ENCODE results near the gene DDHD1.
"Not testable (repeated sequence)": the region's sequence is repeated elsewhere in the genome, so short reads cannot be mapped to it uniquely, and the experiment has no call there.

The DDHD1 gene

GRCh38 chr14:53103636-53104340, 49.3 kb downstream of the DDHD1 start:
- DNase-seq: no peak

- DNase-seq: no peak
These were observed 59.9 kb downstream of the DDHD1 start for GRCh38 chr14:53093206-53093605.

- no peak for DNase-seq
These were observed 62.3 kb downstream of the DDHD1 start for GRCh38 chr14:53090853-53091252.

- DNase-seq: not testable (repeated sequence)
These were observed 68.2 kb downstream of the DDHD1 start for GRCh38 chr14:53084954-53085353.

GRCh38 chr14:53064475-53064874, 88.6 kb downstream of the DDHD1 start:
- DNase-seq: no peak

- no peak for DNase-seq
These were observed 90.3 kb downstream of the DDHD1 start for GRCh38 chr14:53062856-53063255.

- DNase-seq: no peak
These were observed 93.1 kb downstream of the DDHD1 start for GRCh38 chr14:53060046-53060445.

- peak in 1 of 2 experiments; percentile 32 for DNase-seq
These were observed 98.1 kb downstream of the DDHD1 start for GRCh38 chr14:53055003-53055402.

GRCh38 chr14:53054457-53054856, 98.7 kb downstream of the DDHD1 start:
- DNase-seq: no peak

GRCh38 chr14:53048631-53049030, 104.5 kb downstream of the DDHD1 start:
- no peak for DNase-seq

GRCh38 chr14:53047307-53048069, 105.6 kb downstream of the DDHD1 start:
- DNase-seq: no peak

GRCh38 chr14:53044486-53044885, 108.6 kb downstream of the DDHD1 start:
- no peak for DNase-seq

GRCh38 chr14:53043027-53043581, 110.0 kb downstream of the DDHD1 start:
- no peak for DNase-seq

GRCh38 chr14:53042480-53042879, 110.6 kb downstream of the DDHD1 start:
- no peak for DNase-seq

- DNase-seq: no peak
These were observed 112.1 kb downstream of the DDHD1 start for GRCh38 chr14:53041067-53041466.

GRCh38 chr14:53038629-53039028, 114.5 kb downstream of the DDHD1 start:
- DNase-seq: no peak

GRCh38 chr14:53037016-53037415, 116.1 kb downstream of the DDHD1 start:
- no peak for DNase-seq

GRCh38 chr14:53035336-53036210, 117.5 kb downstream of the DDHD1 start:
- DNase-seq: no peak

- DNase-seq: no peak
These were observed 118.4 kb downstream of the DDHD1 start for GRCh38 chr14:53034688-53035230.

GRCh38 chr14:53034036-53034435, 119.1 kb downstream of the DDHD1 start:
- DNase-seq: no peak

GRCh38 chr14:53032838-53033390, 120.2 kb downstream of the DDHD1 start:
- no peak for DNase-seq

- peak; percentile 16 to 72 for DNase-seq
These were observed 120.8 kb downstream of the DDHD1 start for GRCh38 chr14:53032161-53032803.

All from SW 1271 (cell line).